ENCODE measurements around the gene HSD17B11. TPM values are rescaled to one million over a fixed set of nuclear protein-coding genes. Genes with fewer than 3 reads are reported as not detected.

Gene HSD17B11
- total and polyA plus RNA-seq, 10 donors = 27.0 to 121 (median 54.0) TPM

DNA sequence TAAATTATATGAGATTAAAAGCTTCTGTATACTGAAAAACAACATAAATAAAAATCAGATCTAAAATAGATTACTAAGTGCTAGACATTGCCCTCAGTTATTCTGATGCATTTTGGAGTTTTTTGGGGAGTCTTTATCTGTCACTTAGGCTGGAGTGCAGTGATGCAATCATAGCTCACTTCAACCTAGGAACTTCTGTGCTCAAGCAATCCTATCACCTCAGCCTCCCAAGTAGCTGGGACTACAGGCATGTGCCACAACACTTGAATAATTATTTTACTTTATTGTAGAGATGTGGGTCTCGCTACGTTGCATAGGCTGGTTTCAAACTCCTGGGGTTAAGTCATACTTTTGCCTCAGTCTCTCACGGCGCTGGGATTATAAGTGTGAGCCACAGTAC, 31.7 kb downstream of the HSD17B11 start:
- intact Hi-C loops (cut with DNase I; ENCODE audit: low total_unique reads) = no loop called here
- WGBS, 5 donors = 95 to 100% (median 98%) methylated on average over 4 of the region's 4 CpGs
- H3K9me3 ChIP-seq = no peaks in the 10 kb centered on the region
- no peak overlapping the region for H3K27ac ChIP-seq
- TF ChIP-seq, protein P1, sequence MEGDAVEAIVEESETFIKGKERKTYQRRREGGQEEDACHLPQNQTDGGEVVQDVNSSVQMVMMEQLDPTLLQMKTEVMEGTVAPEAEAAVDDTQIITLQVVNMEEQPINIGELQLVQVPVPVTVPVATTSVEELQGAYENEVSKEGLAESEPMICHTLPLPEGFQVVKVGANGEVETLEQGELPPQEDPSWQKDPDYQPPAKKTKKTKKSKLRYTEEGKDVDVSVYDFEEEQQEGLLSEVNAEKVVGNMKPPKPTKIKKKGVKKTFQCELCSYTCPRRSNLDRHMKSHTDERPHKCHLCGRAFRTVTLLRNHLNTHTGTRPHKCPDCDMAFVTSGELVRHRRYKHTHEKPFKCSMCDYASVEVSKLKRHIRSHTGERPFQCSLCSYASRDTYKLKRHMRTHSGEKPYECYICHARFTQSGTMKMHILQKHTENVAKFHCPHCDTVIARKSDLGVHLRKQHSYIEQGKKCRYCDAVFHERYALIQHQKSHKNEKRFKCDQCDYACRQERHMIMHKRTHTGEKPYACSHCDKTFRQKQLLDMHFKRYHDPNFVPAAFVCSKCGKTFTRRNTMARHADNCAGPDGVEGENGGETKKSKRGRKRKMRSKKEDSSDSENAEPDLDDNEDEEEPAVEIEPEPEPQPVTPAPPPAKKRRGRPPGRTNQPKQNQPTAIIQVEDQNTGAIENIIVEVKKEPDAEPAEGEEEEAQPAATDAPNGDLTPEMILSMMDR (IDR thresholded peaks at IDR 0.05 in 8 of 11, conservative IDR thresholded peaks at IDR 0.05 in 3 of 11) = no peak
- TF ChIP-seq POLR2A (IDR thresholded peaks at IDR 0.05) (no peak), POLR2AphosphoS5 (IDR thresholded peaks at IDR 0.05) (no peak)
- peaks cover 0 to 99% (median 49%) of the 10 kb centered on the region in 6 donors for H3K36me3 ChIP-seq
- peaks cover 0 to 6% (median 2%) of the 10 kb centered on the region in 6 donors for H3K4me1 ChIP-seq
- no peak for DNase-seq
- no peaks in the 10 kb centered on the region for H3K27me3 ChIP-seq (replicated peaks in 1 of 7)
- no peak overlapping the region for H3K4me3 ChIP-seq

DNA sequence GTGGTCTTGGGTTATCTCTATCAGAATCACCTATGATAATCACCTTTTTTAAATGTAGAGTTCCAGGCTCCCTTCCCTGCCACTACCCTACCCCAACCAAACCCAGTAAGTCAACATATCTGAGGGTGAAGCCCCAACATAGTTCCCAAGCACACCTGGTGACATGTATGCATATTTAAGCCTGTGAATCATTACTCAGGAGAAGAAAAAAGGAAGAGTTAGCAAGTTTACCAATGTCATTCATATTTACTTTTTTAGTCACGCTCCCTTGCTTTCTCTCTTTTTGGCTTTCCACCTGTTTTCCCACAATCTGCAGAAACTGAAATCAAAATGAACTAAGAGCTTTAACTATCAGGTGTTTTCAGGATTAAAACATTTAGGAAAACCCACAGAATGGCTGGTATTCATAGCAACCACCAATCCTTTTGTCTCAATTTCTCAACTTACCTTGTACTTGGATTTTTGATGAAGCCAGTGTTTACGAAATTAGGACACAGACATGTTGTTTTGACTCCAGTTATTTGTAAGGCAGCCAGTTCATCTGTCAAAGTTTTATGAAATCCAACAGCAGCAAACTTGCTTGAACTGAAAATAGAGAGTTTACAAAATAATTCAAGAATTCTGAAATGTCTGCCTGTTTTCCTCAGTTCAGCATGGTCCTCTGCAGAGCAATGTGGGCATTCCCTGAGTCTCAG, 34.0 kb downstream of the HSD17B11 start:
- peaks cover 0 to 12% (median 8%) of the 10 kb centered on the region in 6 donors for H3K4me1 ChIP-seq
- WGBS, 5 donors = 94 to 100% (median 95%) methylated on average over 2 of the region's 2 CpGs
- H3K27me3 ChIP-seq (replicated peaks in 1 of 7) = no peaks in the 10 kb centered on the region
- intact Hi-C loops (cut with DNase I; ENCODE audit: low total_unique reads) = no loop called here
- peaks cover 0 to 91% (median 36%) of the 10 kb centered on the region in 6 donors for H3K36me3 ChIP-seq
- no peak overlapping the region for H3K27ac ChIP-seq
- H3K4me3 ChIP-seq = no peak overlapping the region
- TF ChIP-seq, protein P1 (IDR thresholded peaks at IDR 0.05 in 8 of 11, conservative IDR thresholded peaks at IDR 0.05 in 3 of 11) = no peak
- TF ChIP-seq POLR2A (IDR thresholded peaks at IDR 0.05) (no peak), POLR2AphosphoS5 (IDR thresholded peaks at IDR 0.05) (no peak)
- no peaks in the 10 kb centered on the region for H3K9me3 ChIP-seq
- DNase-seq = no peak

GRCh38 chr4:87354168-87355102, 36.6 kb downstream of the HSD17B11 start:
- Histone ChIP-seq H3K36me3 (peaks cover 0 to 65% (median 29%) of the 10 kb centered on the region in 6 donors), H3K4me3 (no peak overlapping the region), H3K9me3 (no peaks in the 10 kb centered on the region), H3K27ac (peak overlapping the region in 4 of 8 donors; percentile 6 to 42 (median 20)), H3K27me3 (replicated peaks in 1 of 7) (no peaks in the 10 kb centered on the region), H3K4me1 (peaks cover 0 to 12% (median 8%) of the 10 kb centered on the region in 6 donors)
- 72 to 83% (median 73%) methylated on average over 7 of the region's 7 CpGs for WGBS, 5 donors
- no peak for DNase-seq
- intact Hi-C loops (cut with DNase I; ENCODE audit: low total_unique reads) = no loop called here
- TF ChIP-seq POLR2A (IDR thresholded peaks at IDR 0.05) (no peak), POLR2AphosphoS5 (IDR thresholded peaks at IDR 0.05) (no peak)
- TF ChIP-seq, protein P1 (IDR thresholded peaks at IDR 0.05 in 8 of 11, conservative IDR thresholded peaks at IDR 0.05 in 3 of 11) = no peak
